ENCODE data around the gene DPH6. TPM values are rescaled to one million over a fixed set of nuclear protein-coding genes. Genes with fewer than 3 reads are reported as not detected.

DPH6 gene
- total RNA-seq, 1 donor from 2014 or later: 9.8 TPM

DNA sequence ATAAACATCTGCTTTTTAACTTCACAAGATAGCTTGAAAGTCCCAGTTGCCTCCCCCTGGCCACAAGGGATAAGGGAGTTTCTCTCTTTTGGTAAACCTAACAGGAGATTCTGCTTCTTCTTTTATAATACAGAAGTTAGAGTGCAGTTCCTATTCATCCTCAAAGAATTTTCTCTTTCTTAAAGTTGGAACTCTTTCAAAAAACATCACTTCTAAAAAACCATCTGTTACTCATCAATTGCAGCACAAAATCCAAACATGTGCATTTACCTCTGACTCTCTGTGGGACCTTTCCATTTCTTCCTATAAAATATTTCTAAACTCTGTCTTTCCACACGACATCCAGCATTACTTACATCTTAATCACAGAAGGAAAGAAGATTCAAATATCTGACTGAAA is 5.1 kb downstream of the DPH6 start:
- DNase-seq (ENCODE audit: low spot score): no peak

DNA sequence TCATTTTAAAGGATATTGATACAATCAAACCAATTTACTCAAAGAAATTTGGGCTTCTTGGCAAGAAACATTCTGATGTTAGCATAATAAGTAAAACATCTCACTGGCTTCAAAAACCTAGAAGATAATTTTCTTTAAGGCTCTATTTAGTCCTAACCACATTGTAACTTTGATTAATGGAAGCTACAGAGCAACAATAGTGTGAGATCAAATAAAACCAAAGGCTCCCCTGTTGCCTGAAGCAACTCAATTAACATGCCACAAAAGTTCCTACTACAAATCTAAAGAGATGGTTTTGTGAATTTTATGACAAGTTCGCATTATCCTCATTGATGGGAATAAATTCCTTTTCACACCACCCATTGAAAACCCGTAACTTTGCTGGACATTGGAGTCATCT is 5.9 kb downstream of the DPH6 start:
- DNase-seq (ENCODE audit: low spot score): no peak

DNA sequence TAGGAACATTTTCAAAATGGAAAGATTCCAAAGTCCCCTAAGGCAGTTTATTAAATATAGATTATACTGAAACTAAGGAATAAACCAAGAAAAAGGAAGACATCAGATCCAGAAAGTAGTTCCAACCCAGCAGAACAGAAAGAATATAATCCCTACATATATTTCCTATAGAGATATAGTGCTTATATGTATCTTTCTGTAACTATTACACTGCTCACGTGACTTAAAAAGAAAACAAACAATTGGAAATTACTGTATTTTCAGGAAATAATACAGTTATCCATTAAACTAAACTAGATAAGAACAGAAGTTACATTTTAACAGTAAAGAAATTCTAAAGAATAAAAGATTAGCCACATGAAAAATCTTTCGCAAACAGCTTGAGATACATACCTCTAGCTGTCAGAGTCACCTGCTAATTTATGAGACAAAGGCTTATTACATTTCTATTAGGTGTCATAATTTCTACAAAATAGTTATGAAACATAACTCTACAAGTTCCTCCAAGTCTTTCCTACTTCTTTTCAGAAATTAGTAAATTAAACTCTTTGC is 10.5 kb downstream of the DPH6 start:
- no peak for DNase-seq (ENCODE audit: low spot score)

GRCh38 chr15:35533130-35534110 is 12.5 kb downstream of the DPH6 start:
- no peak for DNase-seq (ENCODE audit: low spot score)

DNA sequence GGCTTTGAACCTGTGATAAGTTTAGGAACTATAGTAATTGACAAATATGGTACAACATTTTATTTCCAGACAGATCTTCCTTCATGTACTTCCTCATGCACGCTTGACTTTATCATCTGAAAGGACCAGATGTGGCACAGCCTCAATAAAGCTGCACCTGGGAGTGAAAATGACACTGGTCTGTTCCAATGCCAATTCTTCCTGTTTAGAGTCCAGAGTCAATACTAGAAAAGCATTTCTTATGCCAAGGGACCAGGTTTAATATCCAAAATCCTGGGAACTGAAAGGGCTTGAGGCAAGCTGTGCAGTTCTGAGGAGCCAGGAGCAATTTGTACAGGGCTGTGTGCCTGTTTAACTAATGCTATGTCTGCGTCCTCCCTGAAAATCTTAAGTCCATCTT is 15.3 kb downstream of the DPH6 start:
- no peak for DNase-seq (ENCODE audit: low spot score)

GRCh38 chr15:35529784-35530183 is 16.2 kb downstream of the DPH6 start:
- no peak for DNase-seq (ENCODE audit: low spot score)

GRCh38 chr15:35522061-35522460 is 23.9 kb downstream of the DPH6 start:
- no peak for DNase-seq (ENCODE audit: low spot score)

GRCh38 chr15:35519541-35520149 is 26.3 kb downstream of the DPH6 start:
- DNase-seq (ENCODE audit: low spot score): no peak

GRCh38 chr15:35519052-35519451 is 26.9 kb downstream of the DPH6 start:
- no peak for DNase-seq (ENCODE audit: low spot score)

DNA sequence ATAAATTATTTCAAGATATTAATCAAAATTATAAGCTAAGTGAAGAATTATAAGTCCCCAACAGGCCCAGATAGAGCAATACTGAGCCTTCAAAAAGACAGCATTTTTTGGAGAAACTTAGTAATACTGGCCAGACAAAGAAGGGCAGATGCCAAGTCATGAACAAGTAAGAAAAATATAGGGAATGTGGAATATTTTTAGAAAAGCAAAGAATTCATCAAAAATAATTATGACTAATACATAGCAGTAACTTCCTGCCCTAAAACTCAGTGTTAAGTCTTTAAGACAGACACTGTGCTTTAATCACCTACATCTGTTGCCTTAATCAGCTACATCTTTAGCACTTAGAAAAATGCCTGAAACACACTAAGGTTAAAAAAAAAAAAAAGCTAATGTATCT is 31.2 kb downstream of the DPH6 start:
- no peak for DNase-seq (ENCODE audit: low spot score)

- no peak for DNase-seq (ENCODE audit: low spot score)
Observed at GRCh38 chr15:35507932-35508638, 37.9 kb downstream of the DPH6 start.

- DNase-seq (ENCODE audit: low spot score): no peak
Observed at GRCh38 chr15:35506272-35506870, 39.6 kb downstream of the DPH6 start.

DNA sequence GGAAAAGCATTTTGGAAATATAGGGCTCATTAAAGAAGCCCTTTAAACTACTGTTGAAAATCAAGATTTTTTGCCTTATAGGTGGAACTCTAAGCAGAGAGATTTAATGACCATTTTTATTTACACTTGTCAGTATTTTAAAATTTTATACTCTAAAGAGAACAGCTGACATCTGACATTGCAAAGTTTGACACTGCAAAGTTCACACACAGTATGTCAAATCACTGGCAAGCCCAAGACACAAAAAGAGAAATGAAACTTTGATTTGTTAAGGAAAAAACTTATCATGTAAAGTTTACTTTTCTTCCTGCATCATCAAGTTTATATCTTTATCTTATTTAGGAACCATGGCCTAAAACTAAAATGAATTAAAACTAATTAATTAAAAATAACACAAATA is 40.2 kb downstream of the DPH6 start:
- no peak for DNase-seq (ENCODE audit: low spot score)

DNA sequence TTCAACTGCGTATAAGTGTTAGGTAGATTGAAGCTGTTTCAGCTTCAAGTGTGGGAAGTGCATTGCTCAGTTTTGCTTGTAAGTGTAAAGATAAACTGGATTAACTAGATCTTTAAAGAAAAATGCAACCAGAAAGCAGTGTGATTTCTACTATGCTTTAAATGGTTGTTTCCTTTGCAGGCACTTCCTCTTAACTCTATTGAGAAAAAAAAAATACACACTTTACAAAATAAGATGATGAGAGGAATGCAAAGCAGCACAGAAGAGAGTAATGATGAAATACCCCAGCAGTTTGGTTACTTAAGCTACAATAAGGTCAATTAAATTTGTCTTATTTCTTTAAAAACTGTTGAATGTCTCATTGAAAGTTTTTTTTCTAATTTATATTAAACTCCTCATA is 40.8 kb downstream of the DPH6 start:
- no peak for DNase-seq (ENCODE audit: low spot score)

DNA sequence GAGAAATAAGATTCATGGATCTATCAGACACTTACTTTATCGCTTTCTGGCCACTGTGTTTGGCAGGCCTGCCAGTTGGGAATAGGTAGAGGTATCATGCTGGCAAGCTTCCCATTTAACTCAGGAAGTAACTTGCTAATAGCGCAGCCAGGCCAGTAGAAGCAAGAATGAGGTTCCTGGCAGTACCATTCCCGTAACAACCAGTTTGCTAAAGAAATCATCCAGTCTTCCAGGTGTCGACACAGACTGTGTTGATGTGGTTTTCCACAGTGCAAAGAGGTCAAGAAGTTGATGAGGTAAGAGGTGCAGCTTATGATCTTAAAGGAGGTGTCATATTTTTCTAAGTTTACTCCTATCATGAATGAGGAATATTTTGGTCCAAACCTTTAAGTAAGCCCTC is 46.2 kb downstream of the DPH6 start:
- peak; percentile 68 for DNase-seq (ENCODE audit: low spot score)

DNA sequence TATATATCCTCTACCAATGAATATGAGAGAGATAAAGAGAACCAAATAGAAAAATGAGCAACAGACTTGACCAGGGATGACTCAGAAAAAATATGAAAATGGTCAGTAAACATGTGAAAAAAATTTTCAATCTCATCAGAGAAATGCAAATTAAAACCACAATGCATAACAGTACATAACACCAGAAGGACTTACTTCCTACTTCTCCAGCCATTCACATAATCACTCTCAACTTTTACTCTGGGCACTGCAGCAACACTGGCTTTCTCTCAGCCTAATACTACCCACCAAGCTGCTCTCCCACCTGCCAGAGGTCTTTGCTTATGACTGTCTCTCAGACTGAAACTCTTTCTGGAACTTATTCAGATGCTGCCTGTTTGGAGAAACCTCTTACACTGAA is 49.4 kb downstream of the DPH6 start:
- no peak for DNase-seq (ENCODE audit: low spot score)

DNA sequence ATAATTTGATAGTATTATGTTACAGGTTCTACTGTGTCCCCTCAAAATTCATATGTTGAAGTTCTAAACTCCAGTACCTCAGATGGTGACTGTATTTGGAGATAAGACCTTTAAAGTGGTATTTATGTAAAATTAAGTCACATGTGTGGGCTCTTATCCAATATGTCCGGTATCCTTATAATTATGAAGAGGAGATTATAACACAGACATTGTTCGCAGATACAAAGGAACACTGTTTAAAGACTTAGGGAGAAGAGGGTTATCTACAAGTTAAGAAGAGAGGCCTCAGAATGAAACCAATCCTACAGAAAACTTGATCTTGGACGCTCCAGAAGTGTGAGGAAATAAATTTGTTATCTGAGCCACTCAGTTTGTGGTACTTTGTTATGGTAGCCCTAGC is 50.9 kb downstream of the DPH6 start:
- DNase-seq (ENCODE audit: low spot score): no peak

DNA sequence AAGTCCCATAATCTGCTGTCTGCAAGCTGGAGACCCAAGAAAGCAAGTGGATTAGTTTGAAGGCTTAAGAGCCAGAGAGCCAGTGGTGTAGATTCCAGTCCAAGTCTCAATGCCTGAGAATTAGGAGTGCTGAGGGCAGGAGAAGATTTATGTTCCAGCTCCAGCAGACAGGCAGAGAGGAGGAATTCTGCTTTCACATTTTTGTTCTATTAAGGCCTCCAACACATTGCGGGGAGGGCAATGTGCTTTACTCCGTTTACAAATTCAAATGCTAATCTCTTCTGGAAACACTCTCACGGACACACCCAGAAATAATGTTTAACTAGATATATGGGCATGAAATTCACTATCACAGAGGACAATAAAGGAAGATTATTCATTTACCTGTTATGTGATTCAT is 54.0 kb downstream of the DPH6 start:
- no peak for DNase-seq (ENCODE audit: low spot score)

DNA sequence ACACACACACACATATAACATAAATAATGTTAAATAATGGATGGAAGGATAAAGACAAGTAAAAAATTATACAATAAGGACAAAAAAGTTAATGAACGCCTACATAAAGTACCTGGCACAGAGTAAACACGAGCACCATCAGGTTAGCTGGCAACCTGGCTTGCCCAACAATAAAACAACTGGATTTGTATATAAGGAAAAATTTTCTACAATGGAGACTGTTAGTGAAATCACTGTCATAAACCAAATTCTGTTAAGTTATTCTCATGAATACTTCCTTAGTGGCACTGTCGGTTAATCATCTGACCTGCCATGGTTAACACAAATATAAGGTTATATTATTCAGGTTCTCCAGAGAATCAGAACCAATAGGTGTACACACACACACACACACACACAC is 54.8 kb downstream of the DPH6 start:
- no peak for DNase-seq (ENCODE audit: low spot score)

GRCh38 chr15:35490511-35490910 is 55.5 kb downstream of the DPH6 start:
- no peak for DNase-seq (ENCODE audit: low spot score)

DNA sequence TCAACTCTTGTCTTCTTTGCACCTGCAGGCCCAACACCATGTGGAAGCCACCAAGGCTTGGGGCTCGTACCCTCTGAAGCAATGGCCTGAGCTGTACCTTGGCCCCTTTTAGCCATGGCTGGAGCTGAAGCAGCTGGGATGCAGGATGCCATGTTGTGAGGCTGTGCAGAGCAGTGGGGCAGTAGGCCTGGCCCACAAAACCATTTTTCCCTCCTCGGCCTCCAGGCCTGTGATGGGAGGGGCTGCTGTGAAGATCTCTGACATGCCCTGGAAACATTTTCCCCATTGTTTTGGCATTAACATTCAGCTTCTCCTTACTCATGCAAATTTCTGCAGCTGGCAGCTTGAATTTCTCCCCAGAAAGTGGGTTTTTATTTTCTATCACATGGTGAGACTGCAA is 58.5 kb downstream of the DPH6 start:
- DNase-seq (ENCODE audit: low spot score): no peak

DNA sequence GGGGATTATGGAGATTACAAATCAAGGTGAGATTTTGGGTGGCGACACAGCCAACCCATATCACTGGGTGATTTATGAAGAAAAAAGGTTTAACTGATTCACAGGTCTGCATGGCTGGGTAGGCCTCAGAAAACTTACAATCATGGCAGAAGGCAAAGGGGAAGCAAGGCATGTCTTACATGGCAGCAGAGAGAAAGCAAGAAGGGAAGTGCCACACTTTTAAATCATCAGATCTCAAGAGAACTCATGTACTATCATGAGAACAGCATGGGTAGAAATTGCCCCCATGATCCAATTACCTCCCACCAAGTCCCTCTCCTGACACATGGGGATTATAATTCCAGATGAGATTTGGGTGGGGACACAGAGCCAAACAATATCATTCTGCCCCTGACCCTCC is 59.7 kb downstream of the DPH6 start:
- DNase-seq (ENCODE audit: low spot score): no peak

Data from mucosa of gallbladder (tissue), 1 donor.